ENCODE data around the gene COPS3. TPM values are rescaled to one million over a fixed set of nuclear protein-coding genes. Genes with fewer than 3 reads are reported as not detected.

The COPS3 gene
- total RNA-seq, 4 donors from 2014 or later: 50.8 to 68.0 (median 59.6) TPM

DNA sequence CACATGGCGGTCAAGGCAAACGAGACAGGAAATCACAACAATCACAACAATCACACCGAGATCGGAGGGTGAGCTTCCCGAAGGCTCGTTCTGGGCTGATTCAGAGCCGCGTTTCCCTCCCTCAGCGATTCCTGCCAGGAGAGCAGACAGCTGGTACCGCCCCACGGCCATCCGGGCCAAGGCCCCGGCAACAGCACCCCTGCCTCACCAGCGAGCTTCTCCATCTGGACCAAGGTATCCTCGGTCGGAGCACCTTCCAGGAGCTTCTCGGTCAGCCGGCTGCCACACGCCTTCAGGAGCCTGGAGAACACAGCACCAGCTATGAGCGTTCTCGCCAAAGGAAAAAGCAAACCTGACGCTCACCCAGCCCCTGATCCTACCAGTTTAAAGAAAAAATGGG lies 59.7 kb downstream of the COPS3 start:
- TF ChIP-seq, protein P1, sequence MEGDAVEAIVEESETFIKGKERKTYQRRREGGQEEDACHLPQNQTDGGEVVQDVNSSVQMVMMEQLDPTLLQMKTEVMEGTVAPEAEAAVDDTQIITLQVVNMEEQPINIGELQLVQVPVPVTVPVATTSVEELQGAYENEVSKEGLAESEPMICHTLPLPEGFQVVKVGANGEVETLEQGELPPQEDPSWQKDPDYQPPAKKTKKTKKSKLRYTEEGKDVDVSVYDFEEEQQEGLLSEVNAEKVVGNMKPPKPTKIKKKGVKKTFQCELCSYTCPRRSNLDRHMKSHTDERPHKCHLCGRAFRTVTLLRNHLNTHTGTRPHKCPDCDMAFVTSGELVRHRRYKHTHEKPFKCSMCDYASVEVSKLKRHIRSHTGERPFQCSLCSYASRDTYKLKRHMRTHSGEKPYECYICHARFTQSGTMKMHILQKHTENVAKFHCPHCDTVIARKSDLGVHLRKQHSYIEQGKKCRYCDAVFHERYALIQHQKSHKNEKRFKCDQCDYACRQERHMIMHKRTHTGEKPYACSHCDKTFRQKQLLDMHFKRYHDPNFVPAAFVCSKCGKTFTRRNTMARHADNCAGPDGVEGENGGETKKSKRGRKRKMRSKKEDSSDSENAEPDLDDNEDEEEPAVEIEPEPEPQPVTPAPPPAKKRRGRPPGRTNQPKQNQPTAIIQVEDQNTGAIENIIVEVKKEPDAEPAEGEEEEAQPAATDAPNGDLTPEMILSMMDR (IDR thresholded peaks at IDR 0.05): no peak
- no peak for TF ChIP-seq POLR2A (IDR thresholded peaks at IDR 0.05)
- no peak overlapping the region for H3K4me3 ChIP-seq (ENCODE audit: low read depth, poor library complexity, severe bottlenecking)
- DNase-seq (ENCODE audit: low spot score in 2 of 2): no peak
- 86 to 91% methylated on average over 22 of the region's 22 CpGs for WGBS, 2 donors
- intact Hi-C loops (cut with DNase I; ENCODE audit: low total_unique reads): no loop called here

DNA sequence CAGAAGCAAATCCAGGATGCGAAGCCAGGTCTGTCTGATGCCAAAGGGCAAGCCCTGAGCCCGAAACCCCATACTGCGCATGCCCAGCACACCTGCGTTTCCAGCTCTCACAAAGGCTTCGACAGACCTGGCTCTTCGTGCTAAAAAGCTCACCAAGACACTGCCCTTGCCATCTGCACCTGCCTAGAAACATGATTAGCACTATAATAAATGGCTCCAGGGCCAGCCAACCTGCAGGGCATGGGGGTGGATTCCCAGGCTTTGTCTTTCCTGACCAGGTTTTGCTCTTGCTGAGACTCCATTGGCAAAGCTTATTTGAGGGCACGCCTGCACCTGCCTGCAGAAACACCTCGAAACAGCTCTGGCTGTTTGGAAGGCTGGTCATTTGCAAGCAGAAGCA lies 60.5 kb downstream of the COPS3 start:
- TF ChIP-seq, protein P1 (IDR thresholded peaks at IDR 0.05): no peak
- TF ChIP-seq POLR2A (IDR thresholded peaks at IDR 0.05): no peak
- intact Hi-C loops (cut with DNase I; ENCODE audit: low total_unique reads): no loop called here
- WGBS, 2 donors: 78 to 91% methylated on average over 8 of the region's 8 CpGs
- DNase-seq (ENCODE audit: low spot score in 2 of 2): no peak
- no peak overlapping the region for H3K4me3 ChIP-seq (ENCODE audit: low read depth, poor library complexity, severe bottlenecking)

DNA sequence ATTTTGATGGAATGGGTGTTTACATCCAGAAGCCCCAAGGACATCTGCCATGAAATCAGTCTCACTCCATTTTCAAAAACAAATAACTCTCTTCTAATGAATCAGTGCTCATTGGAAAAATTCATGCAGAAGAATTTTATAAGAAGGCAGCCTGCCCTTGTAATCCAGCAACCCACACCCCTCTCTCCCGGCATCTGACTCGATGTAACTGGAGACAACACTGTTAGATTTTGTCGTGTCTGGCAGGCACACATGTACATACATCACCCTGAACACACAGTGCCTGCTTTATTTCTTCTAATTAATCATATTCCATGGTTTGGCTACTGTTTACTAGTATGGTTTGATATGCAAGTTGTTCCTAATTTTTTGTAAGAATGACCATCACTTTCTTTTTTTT lies 63.1 kb downstream of the COPS3 start:
- intact Hi-C loops (cut with DNase I; ENCODE audit: low total_unique reads): no loop called here
- no peak for DNase-seq (ENCODE audit: low spot score in 2 of 2)
- WGBS, 2 donors: 86 to 93% methylated on average over 3 of the region's 3 CpGs
- TF ChIP-seq, protein P1 (IDR thresholded peaks at IDR 0.05): no peak
- TF ChIP-seq POLR2A (IDR thresholded peaks at IDR 0.05): no peak
- no peak overlapping the region for H3K4me3 ChIP-seq (ENCODE audit: low read depth, poor library complexity, severe bottlenecking)

- TF ChIP-seq, protein P1 (IDR thresholded peaks at IDR 0.05): no peak
- TF ChIP-seq POLR2A (IDR thresholded peaks at IDR 0.05): no peak
- intact Hi-C loops (cut with DNase I; ENCODE audit: low total_unique reads): no loop called here
- 90 to 92% methylated on average over 16 of the region's 16 CpGs for WGBS, 2 donors
- DNase-seq (ENCODE audit: low spot score in 2 of 2): no peak
- H3K4me3 ChIP-seq (ENCODE audit: low read depth, poor library complexity, severe bottlenecking): no peak overlapping the region
Measured at GRCh38 chr17:17216776-17217175, 64.3 kb downstream of the COPS3 start.

- TF ChIP-seq, protein P1 (IDR thresholded peaks at IDR 0.05): no peak
- TF ChIP-seq POLR2A (IDR thresholded peaks at IDR 0.05): no peak
- no peak overlapping the region for H3K4me3 ChIP-seq (ENCODE audit: low read depth, poor library complexity, severe bottlenecking)
- intact Hi-C loops (cut with DNase I; ENCODE audit: low total_unique reads): no loop called here
- DNase-seq (ENCODE audit: low spot score in 2 of 2): no peak
- 93 to 94% methylated on average over 16 of the region's 17 CpGs for WGBS, 2 donors
Measured at GRCh38 chr17:17216236-17216635, 64.8 kb downstream of the COPS3 start.

DNA sequence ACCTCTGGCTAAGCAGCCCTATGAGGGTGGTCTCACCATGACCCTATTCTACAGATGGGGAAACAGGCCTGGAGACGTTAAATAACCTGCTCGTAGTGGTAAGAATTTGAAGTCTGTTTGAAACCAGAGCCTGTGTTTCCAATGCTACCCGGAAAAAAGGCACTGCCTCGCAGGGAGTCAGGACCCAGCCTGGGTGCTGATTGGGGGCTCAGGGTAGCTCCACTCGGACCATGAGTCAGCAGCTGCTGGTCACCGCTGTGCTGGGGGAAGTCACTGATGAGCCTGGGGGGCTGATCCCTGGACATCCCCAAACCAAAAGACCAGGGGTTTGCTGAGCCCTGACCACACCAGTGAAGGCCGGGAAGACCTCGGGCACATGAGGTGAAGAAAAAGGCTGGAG lies 65.5 kb downstream of the COPS3 start:
- WGBS, 2 donors: 89 to 90% methylated on average over 8 of the region's 8 CpGs
- no peak for TF ChIP-seq POLR2A (IDR thresholded peaks at IDR 0.05)
- TF ChIP-seq, protein P1 (IDR thresholded peaks at IDR 0.05): no peak
- H3K4me3 ChIP-seq (ENCODE audit: low read depth, poor library complexity, severe bottlenecking): no peak overlapping the region
- intact Hi-C loops (cut with DNase I; ENCODE audit: low total_unique reads): no loop called here
- DNase-seq (ENCODE audit: low spot score in 2 of 2): no peak
